GM19438 (cell line): ENCODE data around the gene SRCAP.

Experiments
- ATAC-seq: cut with Tn5 transposase; IDR thresholded peaks from one replicate; pipeline ENCODE4 v1.9.1; 2021; ENCODE audit warnings: low read depth; ENCODE audit not compliant: unreplicated experiment

Gene SRCAP

DNA sequence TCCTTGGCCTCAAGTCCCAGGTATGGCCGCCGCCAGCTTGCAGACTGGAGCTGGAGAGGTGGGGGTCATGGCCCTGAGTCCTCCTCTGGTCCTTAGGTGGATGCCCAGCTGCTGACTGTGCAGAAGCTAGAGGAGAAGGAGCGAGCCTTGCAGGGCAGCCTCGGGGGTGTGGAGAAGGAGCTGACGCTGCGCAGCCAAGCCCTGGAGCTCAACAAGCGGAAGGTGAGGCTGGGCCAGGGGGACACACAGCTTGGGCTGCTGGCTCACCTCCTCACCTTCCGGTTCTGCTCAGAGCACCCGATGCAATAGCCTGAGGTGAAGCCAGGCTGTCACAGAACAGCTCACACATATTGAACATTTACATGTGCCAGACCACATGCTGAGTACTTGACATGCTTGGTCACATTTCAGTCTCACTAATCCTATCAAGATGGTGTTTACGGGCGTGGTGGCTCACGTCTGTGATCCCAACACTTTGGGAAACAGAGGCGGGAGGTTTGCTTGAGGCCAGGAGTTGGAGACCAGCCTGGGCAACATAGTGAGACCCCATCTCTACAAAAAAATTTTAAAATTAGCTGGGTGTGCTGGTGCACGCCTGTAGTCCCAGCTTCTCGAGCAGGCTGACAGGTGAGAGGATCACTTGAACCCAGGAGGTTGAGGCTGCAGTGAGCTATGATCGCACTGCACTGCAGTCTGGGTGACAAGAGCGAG lies 70.6 kb downstream of the SRCAP start:
- ATAC-seq, result no peak

DNA sequence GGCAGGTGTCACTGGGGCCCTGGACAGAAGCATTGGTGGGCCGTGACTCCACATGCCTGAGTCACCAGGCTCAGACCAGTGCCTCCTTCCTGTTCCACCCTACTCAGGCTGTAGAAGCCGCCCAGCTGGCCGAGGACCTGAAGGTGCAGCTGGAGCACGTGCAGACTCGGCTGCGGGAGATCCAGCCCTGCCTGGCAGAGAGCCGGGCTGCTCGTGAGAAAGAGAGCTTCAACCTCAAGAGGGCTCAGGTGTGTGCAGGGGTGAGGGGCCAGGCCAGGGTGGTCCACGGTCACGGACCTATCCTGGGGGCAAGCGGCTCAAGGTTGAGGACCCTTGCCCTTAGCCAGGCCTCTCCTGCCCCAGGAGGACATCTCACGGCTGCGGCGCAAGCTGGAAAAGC lies 72.8 kb downstream of the SRCAP start:
- ATAC-seq, result no peak

DNA sequence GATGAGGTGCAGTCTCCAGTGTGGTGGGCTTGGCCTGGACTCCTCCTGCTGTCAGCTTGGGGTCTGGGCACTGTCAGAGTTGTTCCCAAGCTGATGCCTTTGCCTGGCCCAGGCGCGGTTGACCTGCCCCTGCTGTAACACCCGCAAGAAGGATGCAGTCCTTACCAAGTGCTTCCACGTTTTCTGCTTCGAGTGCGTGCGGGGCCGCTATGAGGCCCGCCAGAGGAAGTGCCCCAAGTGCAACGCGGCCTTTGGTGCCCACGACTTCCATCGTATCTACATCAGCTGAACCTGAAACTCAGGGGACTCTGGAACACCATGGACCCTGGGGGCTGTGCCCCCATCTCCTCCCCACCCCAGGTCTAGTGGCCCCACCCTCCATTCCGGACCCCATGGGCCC lies 74.9 kb downstream of the SRCAP start:
- no peak for ATAC-seq

DNA sequence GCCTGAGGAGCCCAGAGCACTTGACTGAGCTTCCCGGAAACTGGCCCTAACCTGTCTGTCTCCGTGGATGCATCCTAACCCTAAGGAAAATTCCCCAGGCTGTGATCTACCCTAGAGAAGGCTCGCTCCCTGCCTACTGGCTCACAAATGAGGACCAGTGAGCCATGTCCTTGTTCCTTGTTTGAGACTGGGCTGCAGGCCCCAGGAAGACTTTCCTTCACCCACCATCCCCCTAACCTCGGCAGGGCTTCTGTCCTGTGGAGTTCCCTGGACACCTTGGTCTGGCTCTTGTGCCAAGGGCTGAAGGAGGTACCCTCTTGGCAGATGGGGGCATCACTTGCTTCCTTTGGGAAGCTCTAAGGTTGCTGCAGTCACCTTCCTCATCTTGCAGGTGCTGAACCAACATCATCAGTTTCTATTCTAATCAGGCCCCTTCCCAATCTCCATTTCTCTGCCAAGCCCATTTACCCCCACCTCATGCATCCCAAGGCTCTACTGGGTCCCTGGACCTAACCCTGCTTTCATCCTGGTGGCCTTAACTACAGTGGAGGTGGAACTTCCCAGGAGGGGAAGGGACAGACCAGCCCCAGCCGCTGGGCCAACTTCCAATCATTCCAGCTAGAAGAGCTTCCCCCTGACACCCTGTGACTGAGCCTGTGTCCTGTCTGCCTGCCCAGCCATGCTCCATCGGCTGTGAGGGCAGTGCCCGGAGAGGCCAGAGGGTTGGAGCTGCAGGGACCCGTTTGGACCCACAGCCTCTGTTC lies 75.6 kb downstream of the SRCAP start:
- no peak for ATAC-seq

GRCh38 chr16:30775131-30775391 lies 76.1 kb downstream of the SRCAP start:
- no peak for ATAC-seq

DNA sequence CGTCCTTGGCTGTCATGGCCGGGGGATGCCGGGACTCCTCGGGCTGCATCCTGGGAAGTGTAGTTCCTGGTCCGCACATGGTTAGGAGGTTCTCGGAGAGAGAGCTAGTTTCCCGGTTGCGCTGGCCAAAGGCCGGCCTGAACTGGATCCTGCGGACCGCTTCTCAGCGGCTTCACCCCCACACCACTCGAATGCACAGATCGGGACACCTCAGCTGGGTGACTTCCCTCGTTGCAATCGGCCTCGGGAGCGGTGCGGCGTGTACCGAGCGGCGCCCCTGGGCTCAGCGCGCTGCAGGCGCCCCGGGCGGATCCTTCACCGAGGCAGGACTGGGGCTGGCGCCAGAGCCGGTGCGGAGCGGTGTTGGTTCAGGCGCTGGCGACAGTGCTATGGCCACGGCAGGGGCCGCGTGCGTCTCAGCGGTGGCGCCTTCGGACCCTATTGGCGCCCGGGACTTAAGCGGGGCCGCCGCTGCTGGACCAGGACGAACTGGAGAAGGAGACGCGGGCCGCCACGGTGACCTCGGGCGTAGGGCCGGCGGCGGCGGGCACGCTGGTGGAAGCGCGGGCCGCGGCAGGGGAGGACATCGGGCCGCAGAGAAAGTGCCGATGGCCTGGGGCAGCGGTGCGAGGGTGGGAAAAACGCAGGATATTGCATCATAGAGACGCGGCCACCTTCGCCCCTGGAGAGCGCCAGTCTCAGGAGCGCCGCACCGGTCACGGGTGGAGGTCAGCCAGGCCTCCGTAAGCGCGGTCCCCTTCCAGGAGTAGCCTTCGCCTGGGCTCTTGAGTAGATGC lies 76.6 kb downstream of the SRCAP start:
- ATAC-seq, result peak; percentile 65

GRCh38 chr16:30777591-30778297 lies 78.8 kb downstream of the SRCAP start:
- no peak for ATAC-seq

GRCh38 chr16:30778549-30779244 lies 79.7 kb downstream of the SRCAP start:
- no peak for ATAC-seq

DNA sequence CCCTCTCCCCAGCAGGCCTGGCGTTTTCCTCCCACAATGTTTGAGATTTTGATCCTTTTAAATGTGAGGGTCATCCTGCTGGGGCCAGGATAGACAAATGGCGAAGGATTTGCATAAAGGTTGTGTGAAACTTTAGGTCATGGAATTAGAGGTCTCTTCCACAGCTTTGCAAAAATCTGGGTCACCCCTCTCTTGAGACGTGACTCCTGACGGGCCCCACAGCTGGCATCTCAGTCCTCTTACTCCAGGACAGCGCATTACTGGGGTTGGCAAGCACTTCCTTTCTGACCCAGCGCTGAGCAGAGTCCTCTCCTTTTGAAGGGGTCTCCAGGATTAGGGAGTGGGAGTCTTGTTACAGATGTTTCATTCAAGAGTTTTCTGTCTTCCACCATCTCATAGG lies 80.6 kb downstream of the SRCAP start:
- ATAC-seq, result no peak

- no peak for ATAC-seq
These were observed 81.0 kb downstream of the SRCAP start for GRCh38 chr16:30780021-30780420.

- ATAC-seq, result no peak
These were observed 81.6 kb downstream of the SRCAP start for GRCh38 chr16:30780549-30780948.

DNA sequence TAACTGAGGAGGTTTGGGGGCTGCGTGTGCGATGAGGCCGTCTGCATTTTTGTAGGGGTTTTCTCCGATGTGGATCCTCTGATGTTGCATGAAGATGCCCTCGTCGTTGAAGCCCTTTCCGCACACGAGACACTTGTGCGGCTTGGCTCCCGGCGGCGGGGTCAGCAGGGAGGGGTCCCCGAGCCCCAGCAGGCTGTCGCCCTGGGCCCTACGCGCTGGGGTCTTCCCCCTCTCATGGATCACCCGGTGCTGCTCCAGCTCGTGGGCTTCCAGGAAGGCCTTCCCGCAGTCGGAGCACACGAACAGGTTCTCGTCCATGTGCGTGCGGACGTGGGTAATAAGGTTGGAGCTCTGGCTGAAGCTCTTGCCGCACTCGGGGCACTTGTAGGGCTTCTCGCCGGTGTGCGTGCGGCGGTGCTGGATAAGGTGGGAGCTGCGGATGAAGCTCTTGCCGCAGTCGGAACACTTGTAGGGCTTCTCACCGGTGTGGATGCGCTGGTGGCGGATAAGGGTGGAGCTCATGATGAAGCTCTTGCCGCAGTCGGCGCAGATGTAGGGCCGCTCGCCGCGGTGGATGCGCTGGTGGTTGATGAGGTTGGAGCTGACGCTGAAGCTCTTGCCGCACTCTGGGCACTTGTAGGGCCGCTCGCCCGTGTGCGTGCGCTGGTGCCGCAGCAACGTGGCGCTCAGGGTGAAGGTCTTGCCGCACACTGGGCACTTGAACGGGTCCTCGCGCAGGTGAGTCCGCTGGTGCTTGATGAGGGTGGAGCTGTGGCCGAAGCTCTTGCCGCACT lies 83.7 kb downstream of the SRCAP start:
- no peak for ATAC-seq

DNA sequence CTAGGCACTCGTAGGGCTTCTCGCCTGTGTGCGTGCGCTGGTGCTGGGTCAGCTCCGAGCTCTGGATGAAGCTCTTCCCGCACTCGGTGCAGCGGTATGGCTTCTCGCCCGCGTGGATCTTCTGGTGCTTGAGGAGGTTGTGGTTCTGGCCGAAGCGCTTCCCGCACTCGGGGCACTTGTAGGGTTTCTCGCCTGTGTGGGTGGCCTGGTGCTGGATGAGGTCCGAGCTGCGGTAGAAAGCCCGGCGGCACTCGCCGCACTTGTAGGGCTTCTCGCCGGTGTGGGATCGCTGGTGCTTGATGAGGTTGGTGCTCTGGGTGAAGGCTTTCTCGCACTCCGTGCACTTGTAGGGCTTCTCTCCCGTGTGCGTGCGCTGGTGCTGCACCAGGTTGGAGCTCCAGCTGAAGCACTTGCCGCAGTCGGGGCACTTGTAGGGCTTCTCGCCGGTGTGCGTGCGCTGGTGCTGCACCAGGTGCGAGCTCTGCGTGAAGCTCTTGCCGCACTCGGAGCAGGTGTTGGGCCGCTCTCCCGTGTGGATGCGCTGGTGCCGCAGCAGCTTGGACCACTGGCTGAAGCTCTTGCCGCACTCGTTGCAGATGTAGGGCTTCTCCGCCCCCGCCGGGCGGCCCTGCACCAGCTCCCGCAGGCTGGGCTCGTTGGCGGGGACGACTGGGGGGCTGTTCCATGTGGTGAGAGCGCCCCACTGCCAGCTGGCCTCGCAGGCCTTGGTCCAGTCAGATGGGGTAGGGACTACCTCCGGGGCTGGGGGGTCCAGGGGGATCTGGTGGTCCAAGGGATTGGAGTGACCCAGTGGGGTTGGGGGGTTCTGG lies 84.5 kb downstream of the SRCAP start:
- no peak for ATAC-seq

GRCh38 chr16:30784215-30784614 lies 85.2 kb downstream of the SRCAP start:
- no peak for ATAC-seq

GRCh38 chr16:30785126-30786106 lies 86.4 kb downstream of the SRCAP start:
- no peak for ATAC-seq

DNA sequence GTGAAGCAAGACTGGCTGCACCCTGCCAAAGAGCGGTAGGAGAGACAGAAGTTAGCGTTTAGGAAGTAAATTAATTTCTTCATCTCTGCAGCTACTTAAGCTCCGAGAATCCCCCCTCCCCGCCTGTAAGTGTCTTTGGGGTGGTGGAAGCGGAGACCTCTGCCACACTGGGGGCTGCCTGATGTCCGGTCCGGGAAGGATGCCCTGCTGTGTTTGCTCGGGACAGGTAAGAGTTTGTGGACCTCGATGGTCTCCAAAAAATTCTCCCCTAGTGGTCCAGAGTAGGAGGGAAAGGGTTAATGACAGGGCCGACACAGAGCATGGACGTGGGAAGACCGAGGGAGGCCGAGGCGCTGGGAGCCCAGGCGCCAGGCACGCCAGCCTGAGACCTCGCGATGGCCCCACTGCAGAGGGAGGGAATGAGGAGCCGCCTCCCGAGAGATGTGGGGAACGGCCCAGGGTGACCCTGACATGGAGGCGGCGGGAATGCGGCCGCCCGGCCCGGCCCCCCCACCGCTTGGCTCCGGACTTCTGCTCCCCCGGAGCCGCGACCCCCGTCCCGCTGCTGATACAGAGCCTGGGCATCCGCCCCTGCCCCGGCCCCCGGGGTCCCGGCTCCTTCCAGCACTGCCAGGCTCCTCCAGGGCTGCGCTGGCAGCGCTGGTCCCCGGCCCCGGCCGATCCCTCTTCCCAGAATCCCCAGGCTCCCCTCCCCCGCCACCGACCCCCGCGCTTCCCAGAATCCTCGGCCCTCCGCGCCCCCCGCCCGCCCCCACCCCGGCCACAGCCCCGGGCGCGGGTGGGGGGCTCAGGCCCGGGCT lies 87.4 kb downstream of the SRCAP start:
- ATAC-seq, result no peak
